Amniotic epithelial cell (primary cell): ENCODE measurements around the gene TROAP.

Experiments
- DNase-seq: peaks from one replicate; pipeline ENCODE4 v3.0.0-alpha.2; 2010; ENCODE audit warnings: low read depth

Gene TROAP

GRCh38 chr12:49342066-49342913 is 19.2 kb downstream of the TROAP start:
- DNase-seq, result peak; percentile 58

- DNase-seq, result peak; percentile 37
These were observed 20.1 kb downstream of the TROAP start for GRCh38 chr12:49342914-49343731.

- no peak for DNase-seq
These were observed 21.5 kb downstream of the TROAP start for GRCh38 chr12:49344486-49345050.

GRCh38 chr12:49345051-49345824 is 22.2 kb downstream of the TROAP start:
- DNase-seq, result no peak

GRCh38 chr12:49345825-49346658 is 23.0 kb downstream of the TROAP start:
- DNase-seq, result no peak

GRCh38 chr12:49346659-49347310 is 23.7 kb downstream of the TROAP start, which contains the start of gene DNAJC22:
DNAJC22 (plus strand) TSS chr12:49346888; CDS start chr12:49348873, 1,985 bp downstream.
- no peak for DNase-seq

GRCh38 chr12:49347311-49348193 is 24.5 kb downstream of the TROAP start:
- peak; percentile 89 for DNase-seq

GRCh38 chr12:49348781-49349180 is 25.7 kb downstream of the TROAP start:
- no peak for DNase-seq

GRCh38 chr12:49349266-49349665 is 26.2 kb downstream of the TROAP start:
- DNase-seq, result no peak

- DNase-seq, result no peak
These were observed 29.3 kb downstream of the TROAP start for GRCh38 chr12:49352351-49352750.

GRCh38 chr12:49355913-49356312 is 32.9 kb downstream of the TROAP start:
- no peak for DNase-seq

GRCh38 chr12:49357103-49357678 is 34.1 kb downstream of the TROAP start:
- peak; percentile 67 for DNase-seq

- DNase-seq, result peak; percentile 54
These were observed 35.6 kb downstream of the TROAP start for GRCh38 chr12:49358483-49359141.

- no peak for DNase-seq
These were observed 36.6 kb downstream of the TROAP start for GRCh38 chr12:49359671-49360070.

- no peak for DNase-seq
These were observed 39.0 kb downstream of the TROAP start for GRCh38 chr12:49362077-49362476.

- DNase-seq, result peak; percentile 94
These were observed 41.9 kb downstream of the TROAP start for GRCh38 chr12:49364989-49365388.

GRCh38 chr12:49365542-49365941 is 42.5 kb downstream of the TROAP start:
- DNase-seq, result peak; percentile 97

GRCh38 chr12:49366096-49366651 is 43.1 kb downstream of the TROAP start:
- no peak for DNase-seq
